Measurements from ENCODE around the gene ZNF277. TPM values are rescaled to one million over a fixed set of nuclear protein-coding genes. Genes with fewer than 3 reads are reported as not detected.

ZNF277 gene
- total RNA-seq, 4 donors from 2014 or later: 18.3 to 25.6 (median 19.5) TPM

- Histone ChIP-seq H3K27me3 (no peaks in the 10 kb centered on the region), H3K4me3 (no peak overlapping the region), H3K9me3 (no peaks in the 10 kb centered on the region), H3K27ac (no peak overlapping the region), H3K36me3 (no peaks in the 10 kb centered on the region), H3K4me1 (peaks cover 0 to 7% (median 2%) of the 10 kb centered on the region in 4 donors)
- TF ChIP-seq, protein P1, sequence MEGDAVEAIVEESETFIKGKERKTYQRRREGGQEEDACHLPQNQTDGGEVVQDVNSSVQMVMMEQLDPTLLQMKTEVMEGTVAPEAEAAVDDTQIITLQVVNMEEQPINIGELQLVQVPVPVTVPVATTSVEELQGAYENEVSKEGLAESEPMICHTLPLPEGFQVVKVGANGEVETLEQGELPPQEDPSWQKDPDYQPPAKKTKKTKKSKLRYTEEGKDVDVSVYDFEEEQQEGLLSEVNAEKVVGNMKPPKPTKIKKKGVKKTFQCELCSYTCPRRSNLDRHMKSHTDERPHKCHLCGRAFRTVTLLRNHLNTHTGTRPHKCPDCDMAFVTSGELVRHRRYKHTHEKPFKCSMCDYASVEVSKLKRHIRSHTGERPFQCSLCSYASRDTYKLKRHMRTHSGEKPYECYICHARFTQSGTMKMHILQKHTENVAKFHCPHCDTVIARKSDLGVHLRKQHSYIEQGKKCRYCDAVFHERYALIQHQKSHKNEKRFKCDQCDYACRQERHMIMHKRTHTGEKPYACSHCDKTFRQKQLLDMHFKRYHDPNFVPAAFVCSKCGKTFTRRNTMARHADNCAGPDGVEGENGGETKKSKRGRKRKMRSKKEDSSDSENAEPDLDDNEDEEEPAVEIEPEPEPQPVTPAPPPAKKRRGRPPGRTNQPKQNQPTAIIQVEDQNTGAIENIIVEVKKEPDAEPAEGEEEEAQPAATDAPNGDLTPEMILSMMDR (IDR thresholded peaks at IDR 0.05): no peak
- TF ChIP-seq POLR2A (IDR thresholded peaks at IDR 0.05): no peak
- no peak for DNase-seq
Measured at GRCh38 chr7:112262855-112263487, 56.5 kb downstream of the ZNF277 start.

GRCh38 chr7:112263519-112263918, 57.0 kb downstream of the ZNF277 start:
- Histone ChIP-seq H3K4me3 (no peak overlapping the region), H3K27me3 (no peaks in the 10 kb centered on the region), H3K4me1 (peaks cover 0 to 7% (median 2%) of the 10 kb centered on the region in 4 donors), H3K27ac (no peak overlapping the region), H3K36me3 (no peaks in the 10 kb centered on the region), H3K9me3 (no peaks in the 10 kb centered on the region)
- no peak for DNase-seq
- no peak for TF ChIP-seq POLR2A (IDR thresholded peaks at IDR 0.05)
- TF ChIP-seq, protein P1 (IDR thresholded peaks at IDR 0.05): no peak

DNA sequence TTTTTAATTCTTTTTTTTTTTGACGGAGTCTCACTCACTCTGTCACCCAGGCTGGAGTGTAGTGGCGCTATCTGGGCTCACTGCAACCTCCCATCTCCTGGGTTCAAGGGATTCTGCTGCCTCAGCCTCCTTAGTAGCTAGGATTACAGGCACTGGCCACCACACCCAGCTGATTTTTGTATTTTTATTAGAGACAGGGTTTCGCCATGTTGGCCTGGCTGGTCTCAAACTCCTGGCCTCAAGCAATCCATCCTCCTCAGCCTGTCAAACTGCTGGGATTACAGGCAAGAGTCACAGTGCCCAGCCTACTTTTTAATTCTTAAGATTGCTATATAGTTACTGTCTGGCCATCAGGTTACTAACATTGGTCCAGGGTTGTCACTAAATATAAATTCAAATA, 59.6 kb downstream of the ZNF277 start:
- peaks cover 0 to 7% (median 0%) of the 10 kb centered on the region in 4 donors for H3K4me1 ChIP-seq
- H3K9me3 ChIP-seq: no peaks in the 10 kb centered on the region
- no peaks in the 10 kb centered on the region for H3K36me3 ChIP-seq
- no peak for DNase-seq
- H3K27me3 ChIP-seq: no peaks in the 10 kb centered on the region
- H3K27ac ChIP-seq: no peak overlapping the region
- no peak overlapping the region for H3K4me3 ChIP-seq
- TF ChIP-seq POLR2A (IDR thresholded peaks at IDR 0.05): no peak
- TF ChIP-seq, protein P1 (IDR thresholded peaks at IDR 0.05): no peak

DNA sequence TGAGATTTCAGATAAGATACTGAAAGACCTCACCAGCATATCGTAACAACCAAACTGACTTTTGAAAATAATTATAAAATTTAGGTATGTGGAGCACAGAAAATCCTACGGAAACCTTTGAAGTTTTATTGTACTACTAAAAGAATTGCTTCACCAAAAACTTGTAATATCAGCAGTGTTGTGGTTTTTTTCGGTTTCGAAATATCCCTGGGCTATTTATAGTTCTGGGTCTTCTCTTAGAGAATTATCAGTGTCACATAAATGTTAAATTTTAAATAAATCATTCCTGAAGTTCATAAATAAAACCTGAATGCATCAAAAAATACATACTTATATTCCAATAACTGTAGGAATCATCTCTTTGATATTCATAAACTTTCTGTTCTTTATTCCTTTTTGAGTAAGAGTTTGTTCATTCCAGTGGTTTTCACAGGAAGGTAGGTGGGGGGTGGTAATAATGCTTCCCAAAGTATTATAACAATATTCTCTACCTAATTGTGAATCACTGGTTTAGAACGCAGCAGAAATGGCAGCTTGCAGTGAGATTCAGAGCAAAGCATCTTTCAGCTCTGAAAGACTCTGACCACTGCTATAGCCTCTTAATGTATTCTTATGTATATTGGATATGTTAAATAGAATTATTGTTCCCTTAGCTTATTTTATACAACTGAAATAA, 60.2 kb downstream of the ZNF277 start:
- no peak for DNase-seq
- H3K4me1 ChIP-seq: peaks cover 0 to 7% (median 0%) of the 10 kb centered on the region in 4 donors
- no peak overlapping the region for H3K4me3 ChIP-seq
- H3K9me3 ChIP-seq: no peaks in the 10 kb centered on the region
- TF ChIP-seq, protein P1 (IDR thresholded peaks at IDR 0.05): no peak
- TF ChIP-seq POLR2A (IDR thresholded peaks at IDR 0.05): no peak
- no peaks in the 10 kb centered on the region for H3K27me3 ChIP-seq
- no peak overlapping the region for H3K27ac ChIP-seq
- no peaks in the 10 kb centered on the region for H3K36me3 ChIP-seq

- Histone ChIP-seq H3K36me3 (no peaks in the 10 kb centered on the region), H3K4me1 (peaks cover 0 to 1% (median 0%) of the 10 kb centered on the region in 4 donors), H3K4me3 (no peak overlapping the region), H3K9me3 (no peaks in the 10 kb centered on the region), H3K27ac (no peak overlapping the region), H3K27me3 (no peaks in the 10 kb centered on the region)
- DNase-seq: no peak
- no peak for TF ChIP-seq POLR2A (IDR thresholded peaks at IDR 0.05)
- TF ChIP-seq, protein P1 (IDR thresholded peaks at IDR 0.05): no peak
Measured at GRCh38 chr7:112267944-112268691, 61.6 kb downstream of the ZNF277 start.
